Measurements from ENCODE around the gene CPXM2.

CPXM2 gene

GRCh38 chr10:123854498-123854897 lies 37.1 kb downstream of the CPXM2 start:
- TF ChIP-seq TEAD4 (IDR thresholded peaks at IDR 0.05) (no peak), EGR1 (IDR thresholded peaks at IDR 0.05) (no peak), YY1 (IDR thresholded peaks at IDR 0.05; ENCODE audit: low read depth) (no peak), FOXM1 (IDR thresholded peaks at IDR 0.05; ENCODE audit: borderline replicate concordance, low read depth) (no peak), EP300 (IDR thresholded peaks at IDR 0.05; ENCODE audit: borderline replicate concordance) (no peak), NFIC (IDR thresholded peaks at IDR 0.05) (no peak), TCF12 (IDR thresholded peaks at IDR 0.05; ENCODE audit: low read depth) (no peak), RAD21 (IDR thresholded peaks at IDR 0.05; ENCODE audit: low read depth) (no peak), REST (IDR thresholded peaks at IDR 0.05; ENCODE audit: low read depth) (no peak)

GRCh38 chr10:123854003-123854402 lies 37.6 kb downstream of the CPXM2 start:
- TF ChIP-seq CEBPB (IDR thresholded peaks at IDR 0.05) (no peak), USF1 (IDR thresholded peaks at IDR 0.05) (no peak), EP300 (IDR thresholded peaks at IDR 0.05; ENCODE audit: borderline replicate concordance) (no peak), CREB1 (IDR thresholded peaks at IDR 0.05; ENCODE audit: low read depth) (no peak), TAF1 (IDR thresholded peaks at IDR 0.05; ENCODE audit: low read depth) (no peak), MAX (IDR thresholded peaks at IDR 0.05) (no peak), YY1 (IDR thresholded peaks at IDR 0.05; ENCODE audit: low read depth) (no peak), ZBTB7A (IDR thresholded peaks at IDR 0.05; ENCODE audit: low read depth) (no peak), EGR1 (IDR thresholded peaks at IDR 0.05) (no peak), TCF12 (IDR thresholded peaks at IDR 0.05; ENCODE audit: low read depth) (no peak), RAD21 (IDR thresholded peaks at IDR 0.05; ENCODE audit: low read depth) (no peak), TEAD4 (IDR thresholded peaks at IDR 0.05) (no peak), FOXM1 (IDR thresholded peaks at IDR 0.05; ENCODE audit: borderline replicate concordance, low read depth) (no peak), NFIC (IDR thresholded peaks at IDR 0.05) (no peak), REST (IDR thresholded peaks at IDR 0.05; ENCODE audit: low read depth) (no peak)

GRCh38 chr10:123852411-123852951 lies 39.1 kb downstream of the CPXM2 start:
- no peak for TF ChIP-seq NFIC (IDR thresholded peaks at IDR 0.05)
- TF ChIP-seq TEAD4 (IDR thresholded peaks at IDR 0.05), result no peak
- no peak for TF ChIP-seq TAF1 (IDR thresholded peaks at IDR 0.05; ENCODE audit: low read depth)
- no peak for TF ChIP-seq MAX (IDR thresholded peaks at IDR 0.05)
- TF ChIP-seq YY1 (IDR thresholded peaks at IDR 0.05; ENCODE audit: low read depth), result no peak
- no peak for TF ChIP-seq CREB1 (IDR thresholded peaks at IDR 0.05; ENCODE audit: low read depth)
- no peak for TF ChIP-seq REST (IDR thresholded peaks at IDR 0.05; ENCODE audit: low read depth)
- no peak for TF ChIP-seq ZBTB7A (IDR thresholded peaks at IDR 0.05; ENCODE audit: low read depth)
- no peak for TF ChIP-seq EGR1 (IDR thresholded peaks at IDR 0.05)
- no peak for TF ChIP-seq TCF12 (IDR thresholded peaks at IDR 0.05; ENCODE audit: low read depth)
- TF ChIP-seq CEBPB (IDR thresholded peaks at IDR 0.05), result no peak

GRCh38 chr10:123848564-123849457 lies 42.8 kb downstream of the CPXM2 start:
- TF ChIP-seq MAX (IDR thresholded peaks at IDR 0.05), result no peak

Measured in Ishikawa (cell line).